Hematopoietic multipotent progenitor cell treated with erythropoietin and hydrocortisone succinate and interleukin-3 and kit ligand, for 8 days (in vitro differentiated cells): Measurements from ENCODE around the gene MOGAT1.
A peak's percentile ranks its signal among the peaks of the same experiment; 100 is the strongest.
"Not testable (repeated sequence)": the region's sequence is repeated elsewhere in the genome, so short reads cannot be mapped to it uniquely, and the experiment has no call there.

ENCODE experiments used
- DNase-seq: peaks from one replicate; pipeline ENCODE4 v3.0.0-alpha.2; 2015

The MOGAT1 gene

DNA sequence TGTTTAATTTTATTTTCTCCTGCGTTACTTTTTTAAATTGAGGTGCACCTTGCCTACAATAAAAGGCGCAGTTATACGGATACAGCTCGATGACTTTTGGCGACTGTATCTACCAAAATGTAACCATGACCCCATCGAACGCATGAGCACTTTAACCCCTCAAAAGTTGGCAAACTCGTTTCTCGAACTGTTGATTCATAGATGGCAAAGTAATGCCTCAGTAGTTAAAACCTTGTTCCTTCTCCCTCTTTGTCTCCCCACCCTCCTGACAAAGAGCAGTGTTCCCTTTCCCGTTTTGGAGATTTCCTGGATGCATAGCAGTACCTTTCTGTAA, 577 bp downstream of the MOGAT1 start:
- DNase-seq, result no peak

DNA sequence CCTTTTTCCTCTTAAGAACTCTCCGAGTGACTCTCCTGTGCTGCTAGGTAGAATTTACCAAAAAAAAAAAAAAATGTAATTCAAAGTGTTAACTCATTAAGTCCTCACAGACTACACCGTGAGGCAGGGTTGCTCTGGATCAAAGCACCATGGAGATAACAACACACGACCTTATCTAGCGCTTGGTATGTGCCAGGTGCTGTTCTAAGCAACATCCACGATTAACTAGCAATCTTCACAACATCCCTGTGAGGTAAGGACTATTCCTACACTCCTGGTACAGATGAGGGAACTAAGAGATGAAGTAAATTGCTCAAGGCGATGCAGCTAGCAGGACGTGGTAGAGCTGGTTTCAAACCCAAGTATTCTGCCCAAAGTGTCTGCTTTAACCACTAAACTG, 1.8 kb downstream of the MOGAT1 start:
- DNase-seq, result no peak

DNA sequence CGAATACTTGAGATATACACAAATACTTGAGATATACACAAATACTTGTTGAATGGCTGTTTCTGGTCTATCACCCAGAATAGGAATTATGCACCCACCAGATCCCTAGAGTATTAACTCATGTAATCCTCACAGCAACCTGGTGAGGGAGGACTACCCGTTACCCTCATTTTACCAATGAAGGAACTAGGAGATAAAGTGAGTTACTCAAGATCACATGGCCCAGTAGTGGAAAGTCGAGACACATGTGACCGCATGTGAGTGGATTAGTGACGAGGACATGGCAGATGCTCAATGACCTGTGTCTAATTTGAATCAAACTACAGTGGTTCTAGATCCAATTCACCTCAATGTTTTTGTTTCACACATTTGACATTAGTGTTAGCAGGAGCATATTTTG, 2.4 kb downstream of the MOGAT1 start:
- no peak for DNase-seq

DNA sequence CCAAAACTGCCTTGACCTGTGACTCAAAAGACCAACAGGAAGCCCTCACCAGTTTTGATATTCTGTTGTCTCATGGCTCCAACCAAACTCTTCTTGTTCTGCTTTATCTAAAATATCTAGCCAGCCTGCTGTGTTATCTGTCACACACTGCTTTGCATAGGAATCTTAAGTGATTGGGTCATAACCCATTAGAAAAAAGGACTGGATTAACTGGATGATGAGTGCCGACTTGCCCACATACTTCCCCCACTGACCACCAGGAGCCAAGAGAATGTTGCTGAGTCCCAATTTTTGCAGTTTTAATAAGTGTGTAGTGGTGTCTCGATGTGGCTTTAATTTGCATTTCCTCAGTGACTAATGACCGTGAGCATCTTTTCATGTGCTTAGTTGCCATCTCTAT, 6.5 kb downstream of the MOGAT1 start:
- DNase-seq, result no peak

DNA sequence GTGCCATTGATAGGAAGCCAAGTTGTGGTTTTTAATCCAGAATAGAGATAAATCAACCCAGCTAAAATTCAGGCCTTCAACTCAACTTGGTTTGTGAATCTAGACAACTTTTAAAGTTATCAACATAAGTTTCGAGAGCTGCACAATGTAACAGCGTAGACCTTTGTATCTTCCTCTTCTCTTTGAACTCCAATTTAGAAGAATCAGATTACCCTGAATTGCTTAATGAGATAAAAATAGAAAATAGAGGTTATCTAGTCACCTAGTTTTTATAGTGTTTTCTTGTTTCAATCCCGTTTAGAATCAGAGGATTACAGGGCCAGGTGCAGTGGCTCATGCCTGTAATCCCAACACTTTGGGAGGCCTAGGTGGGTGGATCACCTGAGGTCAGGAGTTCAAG, 12.3 kb downstream of the MOGAT1 start:
- DNase-seq, result no peak

DNA sequence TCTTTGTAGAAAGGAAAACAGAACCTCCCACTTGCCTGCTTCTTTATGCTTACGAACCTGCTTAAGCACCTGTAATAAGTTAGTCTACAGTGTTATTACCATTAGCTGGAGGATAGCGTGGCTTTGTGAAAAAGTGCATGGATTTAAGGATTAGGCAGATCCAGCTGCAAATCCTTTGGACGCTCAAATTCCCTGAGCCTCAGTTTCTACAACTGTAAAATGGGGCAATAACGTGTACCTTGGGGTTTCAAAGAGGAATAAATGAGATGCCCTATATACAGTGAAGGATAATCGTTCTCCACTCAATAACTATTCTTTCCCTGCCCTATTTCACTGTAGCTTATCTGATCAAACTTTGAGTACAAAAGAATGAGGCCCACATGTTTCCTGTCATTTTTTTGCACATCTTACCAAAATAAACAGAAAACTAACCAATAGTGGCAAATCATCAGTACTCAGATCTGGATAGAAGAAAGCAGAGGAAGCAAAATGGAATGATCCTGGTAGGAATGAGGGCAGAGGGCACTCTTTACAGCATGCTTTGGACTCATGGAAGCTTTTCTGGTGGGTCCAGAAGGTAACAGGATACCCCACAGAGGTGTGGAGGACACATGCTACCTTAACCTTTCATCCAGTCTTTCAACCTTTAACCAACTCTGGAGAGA, 14.8 kb downstream of the MOGAT1 start:
- DNase-seq, result no peak

DNA sequence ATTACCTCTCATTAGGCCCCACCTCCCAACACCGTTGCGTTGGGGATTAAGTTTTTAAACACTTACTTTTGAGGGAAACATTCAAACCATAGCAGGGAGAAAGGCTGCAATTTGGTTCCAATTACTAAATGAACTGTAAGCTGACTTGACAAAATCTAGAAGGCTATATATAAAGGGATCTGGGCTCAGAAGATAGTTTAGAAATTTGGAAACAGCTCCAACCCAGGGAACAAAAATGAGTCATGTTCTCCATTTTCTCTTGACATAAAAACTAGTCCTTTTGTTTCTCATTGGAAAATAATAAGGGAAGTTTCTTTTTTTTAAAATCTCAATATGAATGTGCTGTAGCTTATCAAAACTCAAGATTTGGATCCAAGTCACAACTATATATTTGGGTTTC, 17.5 kb downstream of the MOGAT1 start:
- no peak for DNase-seq

DNA sequence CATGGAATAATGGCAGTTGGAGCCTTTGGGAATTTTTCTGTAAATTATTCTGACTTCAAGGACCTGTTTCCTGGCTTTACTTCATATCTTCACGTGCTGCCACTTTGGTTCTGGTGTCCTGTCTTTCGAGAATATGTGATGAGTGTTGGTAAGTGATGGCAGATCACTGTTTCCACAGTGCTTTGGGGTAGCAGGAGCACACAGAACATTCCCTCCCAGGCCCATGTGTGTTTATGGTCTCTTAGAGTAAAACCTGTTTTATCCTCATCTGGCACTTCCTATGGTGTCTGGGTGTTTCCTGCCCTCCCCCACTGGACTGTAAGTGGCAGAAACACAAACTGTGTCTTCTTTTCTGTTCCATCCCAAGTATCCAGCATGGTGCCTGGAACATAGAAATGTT, 17.9 kb downstream of the MOGAT1 start:
- DNase-seq, result no peak

DNA sequence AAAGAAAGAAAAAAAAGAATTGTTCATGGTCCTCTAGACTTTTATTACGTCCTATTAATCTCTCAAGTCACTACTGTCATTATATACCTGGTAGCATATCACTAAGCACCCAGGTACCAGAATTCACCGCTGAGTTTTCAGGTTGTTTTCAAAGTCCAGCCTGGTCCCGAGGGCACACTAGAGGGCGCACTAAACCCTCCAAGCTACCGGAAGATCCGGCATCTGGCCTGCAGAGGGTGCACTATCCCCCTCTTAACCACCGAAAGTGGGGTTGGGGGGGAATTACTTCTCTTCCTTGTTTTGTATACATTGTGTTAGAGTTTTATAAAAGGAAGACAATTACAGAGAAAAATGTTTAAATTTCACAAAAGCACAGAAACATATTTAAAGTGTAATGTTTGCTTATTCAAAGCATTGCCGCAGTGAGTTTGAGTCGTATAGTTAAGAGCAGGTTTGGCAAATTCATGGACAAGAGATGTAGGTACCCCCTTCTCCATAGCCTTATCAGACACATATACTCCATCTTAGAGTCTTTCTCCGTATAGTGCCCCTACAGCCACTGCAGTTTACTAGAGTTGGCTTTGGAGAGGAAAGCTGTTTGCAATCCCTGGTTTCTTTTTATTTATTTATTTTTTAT, 19.2 kb downstream of the MOGAT1 start:
- peak; percentile 83 for DNase-seq

DNA sequence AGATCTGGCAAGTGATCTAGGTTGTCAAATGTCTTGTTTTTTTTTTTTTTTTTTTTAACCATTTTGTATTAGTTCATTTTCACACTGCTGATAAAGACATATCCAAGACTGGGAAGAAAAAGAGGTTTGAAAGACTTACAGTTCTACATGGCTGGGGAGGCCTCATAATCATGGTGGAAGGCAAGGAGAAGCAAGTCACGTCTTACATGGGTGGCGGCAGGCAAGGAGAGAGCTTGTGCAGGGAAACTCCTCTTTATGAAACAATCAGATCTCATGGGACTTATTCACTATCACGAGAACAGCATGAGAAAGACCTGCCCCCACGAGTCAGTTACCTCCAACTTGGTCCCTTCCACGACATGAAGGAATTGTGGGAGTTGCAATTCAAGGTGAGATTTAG, 22.0 kb downstream of the MOGAT1 start:
- not testable (repeated sequence) for DNase-seq

DNA sequence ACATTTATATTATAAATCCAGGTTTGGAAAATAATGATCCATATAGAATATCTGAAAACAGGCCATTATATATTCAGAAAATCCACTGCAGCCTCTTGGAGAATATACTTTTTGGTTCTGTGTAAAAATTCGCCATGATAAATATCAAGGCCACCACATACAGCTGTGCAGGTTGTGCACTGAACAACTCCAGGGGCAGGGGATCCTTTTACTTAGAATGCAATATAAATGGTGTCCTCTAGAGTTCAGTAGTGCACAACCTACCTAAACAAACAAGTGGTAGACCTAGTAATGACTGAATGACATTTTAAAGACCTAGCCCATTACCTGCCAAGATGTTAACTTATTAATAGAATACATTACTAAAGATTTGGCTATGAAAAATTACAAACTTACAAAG, 22.4 kb downstream of the MOGAT1 start:
- no peak for DNase-seq

DNA sequence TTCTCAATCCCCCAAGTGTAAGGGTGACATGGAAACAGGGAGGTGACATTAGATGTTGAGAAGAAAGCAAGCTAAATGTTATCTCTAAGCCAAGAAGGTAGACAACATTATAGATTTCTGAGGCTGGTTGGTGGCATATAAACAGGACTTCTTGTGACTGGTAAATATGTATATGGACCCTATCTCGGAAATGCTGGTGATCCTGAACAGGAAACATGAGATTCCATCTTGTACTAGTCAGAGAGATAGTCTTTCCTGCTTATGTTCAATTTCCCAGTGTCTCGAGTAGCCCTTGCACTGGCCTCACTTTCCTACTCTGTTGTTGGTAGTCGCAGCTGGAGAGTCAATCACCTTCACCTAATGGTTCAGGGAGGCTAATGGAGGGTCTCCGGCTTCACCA, 26.8 kb downstream of the MOGAT1 start:
- no peak for DNase-seq

DNA sequence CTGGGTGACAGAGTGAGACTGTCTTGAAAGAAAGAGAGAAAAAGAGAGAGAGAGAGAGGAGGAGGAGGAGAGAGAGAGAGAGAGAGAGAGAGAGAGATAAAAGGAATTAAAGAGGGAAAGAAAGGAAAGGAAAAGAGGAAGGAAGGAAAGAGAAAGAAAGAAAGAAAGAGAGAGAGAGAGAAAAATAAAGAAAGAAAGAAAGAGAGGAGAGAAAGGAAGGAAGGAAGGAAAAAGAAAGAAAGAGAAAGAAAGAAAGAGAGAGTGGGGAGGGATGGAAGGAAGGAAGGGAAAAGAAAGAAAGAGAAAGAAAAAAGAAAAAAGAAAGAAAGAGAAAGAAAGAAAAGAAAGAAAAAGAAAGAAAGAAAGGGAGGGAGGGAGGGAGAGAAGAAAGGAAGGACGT, 29.8 kb downstream of the MOGAT1 start:
- no peak for DNase-seq

DNA sequence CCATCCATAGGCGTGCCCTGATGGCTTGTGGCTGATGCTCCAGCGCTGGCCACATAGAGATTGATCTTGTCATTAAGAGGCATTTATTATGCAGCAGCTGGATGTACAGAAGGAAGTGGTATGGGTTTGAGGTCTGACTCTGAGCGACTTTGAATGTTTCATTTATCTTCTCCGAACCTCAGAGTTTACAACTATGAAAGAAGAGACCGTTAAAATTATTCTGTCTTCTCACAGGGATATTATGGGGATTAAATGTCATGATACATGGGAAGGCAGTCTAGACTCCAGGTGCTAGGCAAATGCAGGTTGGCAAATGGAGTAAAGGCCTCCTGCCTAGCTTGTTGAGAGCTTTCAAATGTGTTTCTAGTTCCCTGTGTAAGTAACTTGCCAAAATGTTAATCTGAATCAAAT, 30.3 kb downstream of the MOGAT1 start:
- DNase-seq, result no peak

DNA sequence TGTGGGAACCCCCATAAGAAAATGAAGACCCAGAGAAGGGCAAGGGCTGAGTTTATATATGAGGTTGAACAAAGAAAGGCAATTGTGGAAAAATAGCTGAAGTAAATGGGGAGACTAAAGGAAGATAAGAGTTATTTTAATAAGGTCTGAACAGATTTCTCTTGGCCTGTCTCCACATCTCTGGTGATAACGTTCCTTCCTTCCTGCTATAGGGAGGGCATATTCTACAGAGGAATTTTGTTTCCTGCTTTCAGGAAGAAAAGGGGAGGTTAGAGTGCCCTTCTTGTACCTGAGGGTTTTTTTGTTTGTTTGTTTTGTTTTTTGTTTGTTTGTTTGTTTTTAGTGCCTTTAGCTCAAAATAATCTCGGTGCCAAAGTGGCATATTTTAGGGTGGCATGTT, 31.6 kb downstream of the MOGAT1 start:
- DNase-seq, result no peak

DNA sequence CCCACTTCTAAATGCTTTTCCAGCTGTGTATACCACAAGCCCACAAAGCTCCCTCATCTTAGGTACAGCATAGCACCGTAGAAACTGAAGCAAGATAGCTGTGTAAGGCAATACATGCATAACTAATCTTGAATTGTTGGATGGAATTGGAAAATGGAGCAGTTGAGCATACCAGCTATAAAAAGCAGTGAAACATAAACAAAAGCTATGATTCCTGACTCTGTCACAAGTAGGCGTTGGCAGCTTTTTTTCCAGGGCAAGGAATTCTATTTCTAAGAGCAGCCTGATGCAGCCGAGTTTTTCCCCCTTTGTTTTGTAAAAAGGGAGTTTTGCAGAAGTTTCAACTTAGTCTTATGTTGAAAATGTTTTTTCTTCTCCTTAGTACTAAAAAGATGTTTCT, 32.4 kb downstream of the MOGAT1 start:
- no peak for DNase-seq

DNA sequence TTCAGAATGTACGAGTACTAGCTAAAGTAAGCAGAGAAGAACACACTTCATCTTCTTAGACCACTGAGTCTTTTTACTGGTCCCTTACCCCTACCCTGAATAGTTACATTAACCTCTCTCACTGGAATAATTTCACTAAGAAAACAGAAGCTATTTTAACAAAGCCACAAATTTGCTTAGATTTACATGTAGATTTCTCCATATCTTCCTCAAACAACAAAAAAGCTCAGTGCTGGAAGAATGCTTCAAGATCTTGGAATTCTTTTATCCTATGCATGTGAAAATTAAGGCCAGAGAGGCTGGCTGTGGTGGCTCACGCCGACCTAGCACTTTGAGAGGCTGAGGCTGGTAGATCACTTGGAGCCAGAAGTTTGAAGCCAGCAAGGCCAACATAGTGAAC, 35.2 kb downstream of the MOGAT1 start:
- no peak for DNase-seq

DNA sequence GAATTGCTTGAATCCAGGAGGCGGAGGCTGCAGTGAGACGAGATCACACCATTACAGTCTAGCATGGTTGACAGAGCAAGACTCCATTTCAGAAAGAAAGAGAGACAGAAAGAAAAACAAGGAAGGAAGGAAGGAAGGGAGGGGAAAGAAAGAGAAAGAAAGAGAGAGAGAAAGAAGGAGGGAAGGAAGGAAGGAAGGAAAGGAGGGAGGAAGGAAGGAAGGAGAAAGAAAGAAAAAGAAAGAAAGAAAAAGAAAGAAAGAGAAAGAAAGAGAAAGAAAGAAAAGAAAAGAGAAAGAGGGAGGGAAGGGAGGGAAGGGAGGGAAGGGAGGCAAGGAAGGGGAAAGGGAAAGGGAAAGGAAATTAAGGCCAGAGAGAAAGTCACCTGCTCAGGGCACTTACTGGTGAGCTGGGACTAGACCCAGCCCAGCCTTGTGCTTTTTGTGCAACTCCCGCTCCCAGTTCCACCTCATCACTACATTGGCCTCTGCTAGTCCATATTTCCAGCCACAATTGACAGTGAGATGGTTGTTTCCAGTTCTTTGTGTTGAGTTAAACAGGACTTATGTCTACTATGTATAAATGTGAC, 35.7 kb downstream of the MOGAT1 start:
- DNase-seq, result no peak

DNA sequence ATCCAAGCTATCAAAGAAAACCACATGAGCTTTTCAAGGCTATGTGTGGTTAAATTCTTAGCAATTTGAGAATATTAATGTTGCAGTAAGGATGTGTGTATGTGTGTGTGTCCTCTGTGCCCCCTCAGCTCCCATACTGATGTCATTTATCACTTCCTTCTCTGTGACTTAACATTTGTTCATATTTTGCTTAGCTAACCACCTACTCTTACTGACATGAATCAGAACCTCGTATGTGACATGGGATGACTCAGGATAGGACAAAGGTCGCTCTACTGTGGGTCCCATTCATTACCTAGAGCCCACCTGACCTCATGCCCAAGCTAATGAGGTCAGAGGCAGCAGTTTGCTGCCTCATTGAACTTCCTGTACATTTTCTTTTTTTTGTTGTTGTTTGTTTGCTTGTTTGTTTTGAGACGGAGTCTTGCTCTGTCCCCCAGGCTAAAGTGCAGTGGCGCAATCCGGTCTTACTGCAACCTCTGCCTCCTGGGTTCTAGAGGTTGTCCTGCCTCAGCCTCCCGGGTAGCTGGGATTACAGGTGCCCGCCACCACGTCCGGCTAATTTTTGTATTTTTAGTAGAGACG, 36.3 kb downstream of the MOGAT1 start:
- no peak for DNase-seq

DNA sequence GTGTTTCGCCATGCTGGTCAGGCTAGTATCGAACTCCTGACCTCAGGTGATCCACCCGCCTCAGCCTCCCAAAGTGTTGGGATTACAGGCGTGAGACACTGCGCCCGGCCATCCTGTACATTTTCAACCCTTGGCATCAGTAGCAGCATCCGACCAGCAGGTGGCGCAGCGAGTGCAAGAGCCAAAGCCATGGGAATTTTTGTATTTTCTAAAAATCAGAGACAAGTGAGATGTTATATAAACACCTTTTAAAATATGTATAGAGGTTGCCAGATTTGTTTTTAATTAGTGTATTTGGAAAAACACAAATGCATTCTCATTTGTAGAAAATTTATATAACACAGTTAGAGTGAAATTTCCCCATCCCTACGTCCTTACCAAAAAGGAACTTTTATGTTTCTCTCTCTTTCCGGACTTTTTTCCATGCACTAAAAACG, 36.8 kb downstream of the MOGAT1 start:
- DNase-seq, result peak; percentile 67

DNA sequence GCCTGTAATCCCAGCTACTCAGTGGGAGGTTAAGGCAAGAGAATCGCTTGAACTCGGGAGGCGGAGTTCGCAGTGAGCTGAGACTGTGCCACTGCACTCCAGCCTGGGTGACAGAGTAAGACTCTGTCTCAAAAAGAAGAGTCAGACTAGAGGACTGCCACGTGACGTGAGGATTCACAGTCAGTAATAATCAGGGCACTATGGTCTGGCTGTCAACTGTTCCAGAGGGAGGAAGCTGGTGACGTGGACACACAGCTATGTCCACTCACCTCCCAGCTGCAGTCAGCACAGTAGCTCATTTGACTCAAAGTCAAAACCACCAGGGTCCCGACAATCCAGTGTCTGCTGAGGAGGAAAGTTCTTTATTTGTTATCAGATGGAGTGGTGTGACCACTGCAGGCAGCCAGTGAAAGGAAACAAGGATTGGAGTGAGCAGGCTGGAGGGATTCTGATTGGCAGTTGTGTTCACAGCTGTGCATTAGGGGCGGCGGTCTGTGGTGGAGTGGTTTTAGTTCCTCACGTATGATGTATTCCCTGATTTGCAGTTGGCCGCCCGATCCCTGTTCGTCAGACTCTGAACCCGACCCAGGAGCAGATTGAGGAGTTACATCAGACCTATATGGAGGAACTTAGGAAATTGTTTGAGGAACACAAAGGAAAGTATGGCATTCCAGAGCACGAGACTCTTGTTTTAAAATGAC, 37.9 kb downstream of the MOGAT1 start:
- peak; percentile 61 for DNase-seq

DNA sequence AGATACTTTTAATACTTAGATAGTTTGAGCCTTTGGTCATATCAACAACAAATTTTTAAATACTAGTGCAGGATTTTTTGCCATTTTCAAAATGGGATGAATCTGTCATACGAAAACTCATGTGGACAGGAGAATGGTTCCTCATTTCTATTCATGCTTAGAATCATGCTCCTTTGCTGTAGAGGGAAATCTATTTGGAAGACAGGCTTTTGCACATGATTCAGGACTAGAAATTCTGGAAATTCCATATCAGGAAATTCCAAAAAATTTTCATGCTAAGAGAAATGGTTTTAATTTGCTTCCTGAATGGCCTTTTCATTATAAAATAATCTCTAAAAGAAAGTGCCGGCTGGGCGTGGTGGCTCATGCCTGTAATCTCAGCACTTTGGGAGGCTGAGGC, 39.3 kb downstream of the MOGAT1 start:
- DNase-seq, result no peak

DNA sequence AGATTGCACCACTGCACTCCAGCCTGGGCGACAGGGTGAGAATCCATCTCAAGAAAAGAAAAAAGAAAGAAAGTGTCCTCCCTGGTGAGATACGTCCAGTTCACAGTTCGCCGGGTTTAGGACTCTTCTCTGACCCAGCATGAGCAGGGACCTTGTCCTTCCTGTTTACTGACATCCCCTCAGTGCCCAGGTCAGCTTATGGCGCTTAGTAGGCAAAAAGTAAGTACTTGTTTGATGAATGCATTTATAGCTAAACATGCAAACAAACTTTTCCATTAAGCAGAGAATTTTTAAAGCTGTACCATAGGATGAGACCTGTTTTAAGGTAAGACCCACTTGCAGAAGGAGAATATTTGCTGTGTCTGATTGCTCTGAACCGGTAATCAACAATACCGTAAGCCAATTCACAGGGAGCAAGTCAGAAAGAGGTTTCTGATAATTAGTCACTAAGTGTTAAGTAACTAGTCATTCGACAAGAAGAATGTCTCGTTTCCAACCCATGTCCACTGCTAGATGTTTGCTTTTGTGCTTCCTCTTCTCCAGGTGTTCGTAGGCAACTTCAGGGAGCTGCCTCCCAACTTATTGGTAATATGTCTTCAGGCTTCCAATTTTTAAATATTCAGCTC, 40.0 kb downstream of the MOGAT1 start:
- no peak for DNase-seq
